BE2C (cell line): ENCODE data around the gene TMEM139.

Experiments used
- DNase-seq: peaks from one replicate; pipeline ENCODE4 v3.0.0-alpha.2; 2020
- H3K27me3 ChIP-seq: fragments of 250-450 bp; sonication (Bioruptor Pico); 2 replicates; pipeline ENCODE4 v1.5.1; 2020; ENCODE audit warnings: mild to moderate bottlenecking
- H3K36me3 ChIP-seq: fragments of 250-450 bp; sonication (Bioruptor Pico); 2 replicates; pipeline ENCODE4 v1.5.1; 2020; ENCODE audit warnings: mild to moderate bottlenecking
- H3K4me1 ChIP-seq: fragments of 250-450 bp; sonication (Bioruptor Pico); 2 replicates; pipeline ENCODE4 v1.5.1; 2020
- H3K4me3 ChIP-seq: 2 replicates; pipeline ENCODE4 v1.5.1; 2011; ENCODE audit warnings: low read depth, low read length
- H3K9me3 ChIP-seq: fragments of 250-450 bp; sonication (Bioruptor Pico); 2 replicates; pipeline ENCODE4 v1.5.1; 2020
- CTCF ChIP-seq: IDR thresholded peaks from 2 replicates; pipeline ENCODE4 v1.5.1; 2012; ENCODE audit warnings: mild to moderate bottlenecking, low read depth, low read length

The TMEM139 gene

GRCh38 chr7:143255564-143255963 is 29.2 kb upstream of the TMEM139 start:
- Histone ChIP-seq H3K36me3 (no peaks in the 10 kb centered on the region), H3K4me3 (no peak overlapping the region), H3K4me1 (no peaks in the 10 kb centered on the region), H3K27me3 (no peaks in the 10 kb centered on the region), H3K9me3 (no peaks in the 10 kb centered on the region)
- TF ChIP-seq CTCF = no peak
- no peak for DNase-seq

DNA sequence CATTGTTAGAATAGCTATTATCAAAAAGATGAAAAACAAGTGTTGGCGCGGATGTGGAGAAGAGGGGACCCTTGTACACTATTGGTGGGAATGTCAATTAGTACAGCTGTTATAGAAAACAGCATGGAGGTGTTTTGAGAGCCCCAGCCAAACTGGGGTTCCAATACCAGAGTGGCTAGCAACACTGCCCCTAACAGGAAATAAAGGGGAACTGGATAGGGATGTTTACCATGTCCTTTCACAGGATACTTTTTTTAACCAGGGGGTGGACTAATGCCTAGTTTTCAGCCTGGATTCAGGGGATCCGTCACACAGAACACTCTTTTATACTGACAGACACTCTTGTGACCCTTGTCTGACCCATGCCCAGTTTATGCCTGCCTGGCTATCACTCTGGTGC is 28.4 kb upstream of the TMEM139 start:
- no peaks in the 10 kb centered on the region for H3K4me1 ChIP-seq
- no peaks in the 10 kb centered on the region for H3K27me3 ChIP-seq
- no peaks in the 10 kb centered on the region for H3K36me3 ChIP-seq
- DNase-seq = no peak
- no peak for TF ChIP-seq CTCF
- no peaks in the 10 kb centered on the region for H3K9me3 ChIP-seq
- no peak overlapping the region for H3K4me3 ChIP-seq

DNA sequence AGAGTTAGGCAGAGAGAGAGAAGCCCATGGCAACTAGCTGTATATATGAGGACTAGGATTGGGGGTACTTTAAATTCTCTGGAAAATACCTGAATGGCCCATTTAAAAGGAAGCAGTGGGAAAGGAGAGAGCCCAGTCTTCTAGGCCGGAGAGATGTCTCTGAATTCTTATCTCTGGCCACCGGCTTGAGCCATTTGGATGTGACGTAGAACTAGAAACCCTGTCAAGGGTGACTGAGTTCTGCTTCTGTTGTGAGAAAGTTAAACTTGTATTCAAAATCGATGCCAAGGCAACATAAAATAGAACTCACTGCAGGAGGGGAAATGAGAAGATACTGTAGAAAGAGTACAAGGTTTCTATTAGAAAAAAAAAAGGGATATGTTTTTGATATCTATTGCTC is 27.8 kb upstream of the TMEM139 start:
- no peak for DNase-seq
- Histone ChIP-seq H3K9me3 (no peaks in the 10 kb centered on the region), H3K4me3 (no peak overlapping the region), H3K27me3 (no peaks in the 10 kb centered on the region), H3K36me3 (no peaks in the 10 kb centered on the region), H3K4me1 (no peaks in the 10 kb centered on the region)
- no peak for TF ChIP-seq CTCF

GRCh38 chr7:143257501-143257900 is 27.3 kb upstream of the TMEM139 start:
- H3K27me3 ChIP-seq = no peaks in the 10 kb centered on the region
- no peaks in the 10 kb centered on the region for H3K36me3 ChIP-seq
- no peaks in the 10 kb centered on the region for H3K4me1 ChIP-seq
- no peak for TF ChIP-seq CTCF
- no peaks in the 10 kb centered on the region for H3K9me3 ChIP-seq
- DNase-seq = no peak
- no peak overlapping the region for H3K4me3 ChIP-seq

GRCh38 chr7:143258831-143259230 is 25.9 kb upstream of the TMEM139 start:
- Histone ChIP-seq H3K4me1 (no peaks in the 10 kb centered on the region), H3K27me3 (no peaks in the 10 kb centered on the region), H3K36me3 (no peaks in the 10 kb centered on the region), H3K4me3 (no peak overlapping the region), H3K9me3 (no peaks in the 10 kb centered on the region)
- DNase-seq = no peak
- TF ChIP-seq CTCF = no peak

GRCh38 chr7:143259765-143260164 is 25.0 kb upstream of the TMEM139 start:
- no peak for TF ChIP-seq CTCF
- H3K9me3 ChIP-seq = no peaks in the 10 kb centered on the region
- H3K27me3 ChIP-seq = no peaks in the 10 kb centered on the region
- no peaks in the 10 kb centered on the region for H3K36me3 ChIP-seq
- no peak for DNase-seq
- no peaks in the 10 kb centered on the region for H3K4me1 ChIP-seq
- H3K4me3 ChIP-seq = no peak overlapping the region
